ENCODE measurements around the gene CNTNAP1.

- TF ChIP-seq, protein P1, sequence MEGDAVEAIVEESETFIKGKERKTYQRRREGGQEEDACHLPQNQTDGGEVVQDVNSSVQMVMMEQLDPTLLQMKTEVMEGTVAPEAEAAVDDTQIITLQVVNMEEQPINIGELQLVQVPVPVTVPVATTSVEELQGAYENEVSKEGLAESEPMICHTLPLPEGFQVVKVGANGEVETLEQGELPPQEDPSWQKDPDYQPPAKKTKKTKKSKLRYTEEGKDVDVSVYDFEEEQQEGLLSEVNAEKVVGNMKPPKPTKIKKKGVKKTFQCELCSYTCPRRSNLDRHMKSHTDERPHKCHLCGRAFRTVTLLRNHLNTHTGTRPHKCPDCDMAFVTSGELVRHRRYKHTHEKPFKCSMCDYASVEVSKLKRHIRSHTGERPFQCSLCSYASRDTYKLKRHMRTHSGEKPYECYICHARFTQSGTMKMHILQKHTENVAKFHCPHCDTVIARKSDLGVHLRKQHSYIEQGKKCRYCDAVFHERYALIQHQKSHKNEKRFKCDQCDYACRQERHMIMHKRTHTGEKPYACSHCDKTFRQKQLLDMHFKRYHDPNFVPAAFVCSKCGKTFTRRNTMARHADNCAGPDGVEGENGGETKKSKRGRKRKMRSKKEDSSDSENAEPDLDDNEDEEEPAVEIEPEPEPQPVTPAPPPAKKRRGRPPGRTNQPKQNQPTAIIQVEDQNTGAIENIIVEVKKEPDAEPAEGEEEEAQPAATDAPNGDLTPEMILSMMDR (IDR thresholded peaks at IDR 0.05 in 2 of 3, conservative IDR thresholded peaks at IDR 0.05 in 1 of 3; ENCODE audit: control insufficient read depth in 2 of 3, extremely low read depth in 1 of 3, insufficient read depth in 1 of 3, low read depth in 3 of 3, low read length in 3 of 3) = no peak
- no peak for TF ChIP-seq RFX5 (IDR thresholded peaks at IDR 0.05; ENCODE audit: low read depth, low read length)
- peak; percentile 83 for TF ChIP-seq POLR2A (IDR thresholded peaks at IDR 0.05; ENCODE audit: low read depth, low read length)
- peak; percentile 53; the same call in 1 of the 2 replicates for TF ChIP-seq SIN3A (IDR thresholded peaks at IDR 0.05; ENCODE audit: low read depth, low read length)
- TF ChIP-seq SUZ12 (IDR thresholded peaks at IDR 0.05; ENCODE audit: unreplicated experiment) = no peak
- TF ChIP-seq SMARCA5 (IDR thresholded peaks at IDR 0.05) = no peak
- TF ChIP-seq EZH2 (IDR thresholded peaks at IDR 0.05; ENCODE audit: borderline replicate concordance, control insufficient read depth, low read depth, low read length) = no peak
- TF ChIP-seq CHD2 (IDR thresholded peaks at IDR 0.05; ENCODE audit: borderline replicate concordance, low read depth, low read length) = 0 out of 2 replicates have a peak, but pooled peaks have one; percentile 24
- TF ChIP-seq TBL1XR1 (IDR thresholded peaks at IDR 0.05; ENCODE audit: low read depth, low read length) = no peak
- TF ChIP-seq FOS (IDR thresholded peaks at IDR 0.05; ENCODE audit: borderline replicate concordance, extremely low read depth, insufficient read length) = no peak
- TF ChIP-seq POLR2AphosphoS5 (IDR thresholded peaks at IDR 0.05; ENCODE audit: low read length) = no peak; the same call in 1 of the 2 replicates
- TF ChIP-seq YY1 (IDR thresholded peaks at IDR 0.05; ENCODE audit: low read depth, low read length) = peak; percentile 39; the same call in 1 of the 2 replicates
Observed at GRCh38 chr17:42744806-42745617, 62.7 kb downstream of the CNTNAP1 start, which contains the start of gene EZH1.

All from GM12878 (cell line).